Pulmonary artery endothelial cell (primary cell): ENCODE measurements around the gene PYHIN1. TPM values are rescaled to one million over a fixed set of nuclear protein-coding genes. Genes with fewer than 3 reads are reported as not detected.

ENCODE experiments used
- DNase-seq: peaks from one replicate; pipeline ENCODE4 v3.0.0-alpha.2; 2011; ENCODE audit warnings: low read depth, low spot score
- total RNA-seq: library from RNA; depleted of rRNA; stranded (reverse); fragments of >200 nt; gene quantifications from 2 replicates; pipeline ENCODE4 v1.2.3, GENCODE V29; 2014

Gene PYHIN1
- total RNA-seq, 1 donor from 2014 or later = not detected

GRCh38 chr1:159012495-159012894 lies 81.1 kb downstream of the PYHIN1 start:
- no peak for DNase-seq

- no peak for DNase-seq
These were observed 82.7 kb downstream of the PYHIN1 start for GRCh38 chr1:159014003-159014571.

- no peak for DNase-seq
These were observed 83.5 kb downstream of the PYHIN1 start for GRCh38 chr1:159014851-159015250.

GRCh38 chr1:159015440-159015909 lies 84.1 kb downstream of the PYHIN1 start:
- DNase-seq = peak; percentile 92

GRCh38 chr1:159023723-159024122 lies 92.4 kb downstream of the PYHIN1 start:
- DNase-seq = no peak

GRCh38 chr1:159025043-159025442 lies 93.7 kb downstream of the PYHIN1 start:
- DNase-seq = no peak

Other genes starting within 250 kb of the PYHIN1 start
- gene SPTA1, start 244.8 kb upstream of the PYHIN1 start, total RNA-seq = 0.13 and 0.14 TPM in 2 replicates
- not detected in 2 replicates for gene OR6K2, start 230.9 kb upstream of the PYHIN1 start, total RNA-seq
- not detected in 2 replicates for gene OR6K3, start 210.8 kb upstream of the PYHIN1 start, total RNA-seq
- gene OR6K6, start 176.8 kb upstream of the PYHIN1 start, total RNA-seq = not detected in 2 replicates
- not detected in 2 replicates for gene OR6N1, start 159.4 kb upstream of the PYHIN1 start, total RNA-seq
- gene OR6N2, start 150.3 kb upstream of the PYHIN1 start, total RNA-seq = not detected in 2 replicates
- gene MNDA, start 100.2 kb upstream of the PYHIN1 start, total RNA-seq = not detected in 2 replicates
- 117 and 121 TPM in 2 replicates for gene IFI16, start 78.4 kb downstream of the PYHIN1 start, total RNA-seq
- not detected in 2 replicates for gene AIM2, start 145.2 kb downstream of the PYHIN1 start, total RNA-seq
- 0.21 and 29.6 TPM in 2 replicates for gene CADM3, start 240.1 kb downstream of the PYHIN1 start, total RNA-seq